K562 (cell line): ENCODE data around the gene LOXL3. TPM values are rescaled to one million over a fixed set of nuclear protein-coding genes. Genes with fewer than 3 reads are reported as not detected.

Source experiments
- BMI1 ChIP-seq: fragments of 150-350 bp; IDR thresholded peaks from 2 replicates; pipeline ENCODE4 v1.6.1; 2014; ENCODE audit warnings: low read length
- BRD9 ChIP-seq: fragments of 450-650 bp; IDR thresholded peaks from 2 replicates; pipeline ENCODE4 v1.6.1; 2018; ENCODE audit warnings: low read depth; ENCODE audit not compliant: partially characterized antibody
- CBFB ChIP-seq: sonication (generic); formaldehyde crosslinking; IDR thresholded peaks from 2 replicates; pipeline ENCODE4 v1.4.0; 2020; ENCODE audit warnings: mild to moderate bottlenecking, missing genetic modification reagents
- CHD2 ChIP-seq: IDR thresholded peaks from 2 replicates; pipeline ENCODE4 v1.6.1; 2011; ENCODE audit warnings: low read depth, low read length
- ELF1 ChIP-seq: fragments of 200-800 bp; sonication (Bioruptor generic); IDR thresholded peaks from 2 replicates; pipeline ENCODE4 v1.6.1; 2016; ENCODE audit warnings: missing genetic modification characterization, missing compliant biosample characterization
- FOXO4 ChIP-seq: fragments of 450-650 bp; formaldehyde crosslinking; IDR thresholded peaks from 2 replicates; pipeline ENCODE4 v1.4.0; 2020; ENCODE audit warnings: mild to moderate bottlenecking, moderate library complexity
- HMBOX1 ChIP-seq: sonication (generic); IDR thresholded peaks from 2 replicates; pipeline ENCODE4 v1.6.1; 2016
- HMG20A ChIP-seq: fragments of 450-650 bp; formaldehyde crosslinking; conservative IDR thresholded peaks from 2 replicates; pipeline ENCODE4 v1.4.0; 2020; ENCODE audit warnings: mild to moderate bottlenecking, mixed read lengths
- MTF1 ChIP-seq: fragments of 250-450 bp; sonication (Bioruptor Pico); IDR thresholded peaks from 2 replicates; pipeline ENCODE4 v1.9.0; 2021; ENCODE audit warnings: moderate library complexity, mild to moderate bottlenecking, inconsistent platforms, borderline replicate concordance
- PHF8 ChIP-seq: fragments of 200-600 bp; sonication (generic); IDR thresholded peaks from 2 replicates; pipeline ENCODE4 v1.6.1; 2012; ENCODE audit warnings: mixed run types, mild to moderate bottlenecking, inconsistent platforms, low read length, moderate library complexity, borderline replicate concordance
- SRSF1 ChIP-seq: fragments of 200-400 bp; formaldehyde crosslinking; IDR thresholded peaks from 2 replicates; pipeline ENCODE4 v1.6.1; 2017; ENCODE audit warnings: mild to moderate bottlenecking, low read depth, low read length, moderate library complexity
- SRSF9 ChIP-seq: fragments of 200-400 bp; formaldehyde crosslinking; IDR thresholded peaks from 2 replicates; pipeline ENCODE4 v1.6.1; 2017; ENCODE audit warnings: low read depth, low read length, borderline replicate concordance
- STAT5B ChIP-seq: fragments of 250-450 bp; sonication (Bioruptor Pico); IDR thresholded peaks from 2 replicates; pipeline ENCODE4 v1.8.0; 2021; ENCODE audit warnings: mild to moderate bottlenecking, inconsistent platforms
- TEAD2 ChIP-seq: fragments of 450-650 bp; IDR thresholded peaks from 2 replicates; pipeline ENCODE4 v1.6.1; 2016; ENCODE audit warnings: missing genetic modification characterization, control low read depth, missing compliant biosample characterization
- YBX1 ChIP-seq: fragments of 450-650 bp; IDR thresholded peaks from 2 replicates; pipeline ENCODE4 v1.7.1; 2016; ENCODE audit warnings: mild to moderate bottlenecking
- ZFP1 ChIP-seq: fragments of 450-650 bp; formaldehyde crosslinking; IDR thresholded peaks from 2 replicates; pipeline ENCODE4 v1.4.0; 2020; ENCODE audit warnings: mild to moderate bottlenecking, mixed read lengths
- ZNF583 ChIP-seq: fragments of 250-450 bp; sonication (Bioruptor Pico); IDR thresholded peaks from 2 replicates; pipeline ENCODE4 v1.4.0; 2020
- ZNF639 ChIP-seq, 2 experiments: fragments of 200-800 bp in 1 of 2; sonication (Bioruptor generic) in 1 of 2; sonication (generic) in 1 of 2; formaldehyde crosslinking in 1 of 2; IDR thresholded peaks in 1 of 2; conservative IDR thresholded peaks in 1 of 2; 2 replicates each; pipeline versions ENCODE4 v1.5.0 to v1.6.1; 2016 to 2020; ENCODE audit warnings: missing compliant biosample characterization in 1 of 2, missing genetic modification characterization in 1 of 2, missing genetic modification reagents in 1 of 2
- polyA plus RNA-seq, 8 experiments: library from polyadenylated mRNA; depleted of rRNA in 4 of 8; stranded (reverse) in 5 of 8; unstranded in 3 of 8; fragments of >200 nt; fragmentation: Nextera tagmentation in 2 of 8; fragmentation: Illumina TruSeq in 1 of 8; extraction: Ambion mirVana in 2 of 8; extraction: Trizol in 1 of 8; gene quantifications; 2 replicates each; pipeline versions ENCODE4 v1.2.1 to v1.2.3, GENCODE V29; 2011 to 2014; ENCODE audit warnings: inconsistent platforms in 1 of 8, missing spikeins in 1 of 8
- total RNA-seq, 7 experiments: library from RNA; depleted of rRNA in 6 of 7; stranded (reverse); fragments of >200 nt in 6 of 7; fragmentation: Illumina TruSeq in 2 of 7; extraction: Trizol in 2 of 7; gene quantifications; 2 replicates each; pipeline versions ENCODE4 v1.2.1 to v1.2.3, GENCODE V29; 2011 to 2021; ENCODE audit warnings: low replicate concordance in 1 of 7
- TF ChIP-seq, protein P1 (sequence below), 3 experiments: IDR thresholded peaks in 2 of 3; conservative IDR thresholded peaks in 1 of 3; 2 replicates each; pipeline ENCODE4 v1.5.1; 2011 to 2012; ENCODE audit warnings: low read length in 3 of 3, mild to moderate bottlenecking in 3 of 3, control low read depth in 2 of 3, improper control_type of control experiment in 1 of 3, inconsistent platforms in 1 of 3, low read depth in 1 of 3, mixed read lengths in 1 of 3, moderate library complexity in 1 of 3; ENCODE audit not compliant: insufficient read depth in 2 of 3
- TF ChIP-seq, protein P2 (sequence below): IDR thresholded peaks from 2 replicates; pipeline ENCODE4 v1.6.1; 2016; ENCODE audit warnings: missing genetic modification characterization, missing compliant biosample characterization

Gene LOXL3
- total and polyA plus RNA-seq, 9 of the 15 experiments (the other 6 are each of a cell fraction or from before 2014, with no cell fraction given), result 0.22 to 0.99 (median 0.31) TPM

DNA sequence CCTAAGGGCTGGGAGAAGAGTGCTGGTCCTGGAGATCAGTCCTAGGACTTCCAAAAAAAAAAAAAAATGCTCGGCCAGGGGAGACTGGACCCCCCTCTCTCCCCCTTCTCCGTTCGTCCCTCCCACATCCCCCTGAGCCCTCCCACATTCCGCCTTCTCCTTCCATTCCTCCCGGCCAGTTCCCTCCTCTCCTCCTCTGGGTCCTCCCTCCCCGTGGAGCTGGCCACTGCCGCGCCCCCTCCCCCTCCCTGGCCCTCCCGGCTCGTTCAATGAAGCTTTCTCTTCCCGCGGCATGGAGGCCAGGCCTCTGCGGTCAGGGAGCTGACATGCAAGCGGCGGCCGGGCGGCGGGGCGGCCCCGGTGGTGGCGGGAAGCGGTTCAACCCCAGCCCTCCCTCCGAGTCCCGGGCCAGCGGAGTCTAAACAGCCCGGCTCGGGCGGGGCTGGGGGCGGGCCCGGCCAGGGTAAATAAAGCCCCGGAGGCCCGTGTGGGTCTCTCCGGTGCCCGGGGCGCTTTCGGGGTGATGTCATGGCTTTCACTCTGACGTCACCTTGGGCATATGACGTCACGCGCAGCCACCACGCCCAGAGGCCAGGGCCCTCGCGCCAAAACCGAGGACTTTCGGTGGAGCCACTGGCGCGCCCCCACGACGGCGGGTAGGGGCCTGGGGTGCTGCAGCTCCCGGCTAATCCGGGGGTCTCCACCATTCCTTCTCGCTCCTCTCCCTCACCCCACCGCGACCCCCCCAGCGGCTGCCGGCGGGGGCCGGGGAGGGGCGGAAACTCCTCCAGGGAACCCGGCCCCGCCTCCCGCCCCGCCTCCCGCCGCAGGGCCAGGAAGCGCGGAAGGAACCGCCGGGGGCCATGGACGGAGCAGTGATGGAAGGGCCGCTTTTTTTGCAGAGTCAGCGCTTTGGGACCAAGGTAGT, at the start of gene LOXL3, which contains the start of gene DOK1 (continued):
- TF ChIP-seq ZFP1 (CRISPR knock-in tag) (no peak), PHF8 (peak; percentile 50; the same call in 1 of the 2 replicates), BRD9 (no peak), HMG20A (CRISPR knock-in tag) (no peak), CBFB (CRISPR knock-in tag) (no peak), STAT5B (CRISPR knock-in tag) (no peak), ZNF639 (CRISPR knock-in tag; conservative IDR thresholded peaks at IDR 0.05 in 1 of 2, IDR thresholded peaks at IDR 0.05 in 1 of 2) (peak in 1 of 2 experiments; percentile 92; a peak in 1 of 4 replicates), HMBOX1 (no peak), CHD2 (0 out of 2 replicates have a peak, but pooled peaks have one; percentile 26), ZNF583 (no peak), BMI1 (no peak), TEAD2 (tag) (no peak), YBX1 (no peak), ELF1 (tag) (peak; percentile 88), SRSF1 (no peak), FOXO4 (no peak), SRSF9 (no peak), MTF1 (no peak)
- TF ChIP-seq, protein P1, sequence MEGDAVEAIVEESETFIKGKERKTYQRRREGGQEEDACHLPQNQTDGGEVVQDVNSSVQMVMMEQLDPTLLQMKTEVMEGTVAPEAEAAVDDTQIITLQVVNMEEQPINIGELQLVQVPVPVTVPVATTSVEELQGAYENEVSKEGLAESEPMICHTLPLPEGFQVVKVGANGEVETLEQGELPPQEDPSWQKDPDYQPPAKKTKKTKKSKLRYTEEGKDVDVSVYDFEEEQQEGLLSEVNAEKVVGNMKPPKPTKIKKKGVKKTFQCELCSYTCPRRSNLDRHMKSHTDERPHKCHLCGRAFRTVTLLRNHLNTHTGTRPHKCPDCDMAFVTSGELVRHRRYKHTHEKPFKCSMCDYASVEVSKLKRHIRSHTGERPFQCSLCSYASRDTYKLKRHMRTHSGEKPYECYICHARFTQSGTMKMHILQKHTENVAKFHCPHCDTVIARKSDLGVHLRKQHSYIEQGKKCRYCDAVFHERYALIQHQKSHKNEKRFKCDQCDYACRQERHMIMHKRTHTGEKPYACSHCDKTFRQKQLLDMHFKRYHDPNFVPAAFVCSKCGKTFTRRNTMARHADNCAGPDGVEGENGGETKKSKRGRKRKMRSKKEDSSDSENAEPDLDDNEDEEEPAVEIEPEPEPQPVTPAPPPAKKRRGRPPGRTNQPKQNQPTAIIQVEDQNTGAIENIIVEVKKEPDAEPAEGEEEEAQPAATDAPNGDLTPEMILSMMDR (IDR thresholded peaks at IDR 0.05 in 2 of 3, conservative IDR thresholded peaks at IDR 0.05 in 1 of 3; ENCODE audit: insufficient read depth in 2 of 3, low read depth in 1 of 3, low read length in 3 of 3), result peak in 1 of 3 experiments; percentile 8; a peak in 1 of 6 replicates
- TF ChIP-seq, protein P2, sequence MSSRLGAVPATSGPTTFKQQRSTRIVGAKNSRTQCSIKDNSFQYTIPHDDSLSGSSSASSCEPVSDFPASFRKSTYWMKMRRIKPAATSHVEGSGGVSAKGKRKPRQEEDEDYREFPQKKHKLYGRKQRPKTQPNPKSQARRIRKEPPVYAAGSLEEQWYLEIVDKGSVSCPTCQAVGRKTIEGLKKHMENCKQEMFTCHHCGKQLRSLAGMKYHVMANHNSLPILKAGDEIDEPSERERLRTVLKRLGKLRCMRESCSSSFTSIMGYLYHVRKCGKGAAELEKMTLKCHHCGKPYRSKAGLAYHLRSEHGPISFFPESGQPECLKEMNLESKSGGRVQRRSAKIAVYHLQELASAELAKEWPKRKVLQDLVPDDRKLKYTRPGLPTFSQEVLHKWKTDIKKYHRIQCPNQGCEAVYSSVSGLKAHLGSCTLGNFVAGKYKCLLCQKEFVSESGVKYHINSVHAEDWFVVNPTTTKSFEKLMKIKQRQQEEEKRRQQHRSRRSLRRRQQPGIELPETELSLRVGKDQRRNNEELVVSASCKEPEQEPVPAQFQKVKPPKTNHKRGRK (tag), result no peak
